Adrenal gland (tissue), 12 donors: ENCODE data around the gene TLR8. TPM values are rescaled to one million over a fixed set of nuclear protein-coding genes. Genes with fewer than 3 reads are reported as not detected.

Experiments used
- DNase-seq, 7 donors: peaks; one replicate each; pipeline ENCODE4 v3.0.0-alpha.2; 2019 to 2020
- H3K27ac ChIP-seq, 5 donors: fragments of 200-600 bp; sonication (generic) in 4 of 5; 1 replicate in 3 of 5; 2 replicates in 2 of 5; pipeline versions ENCODE4 v1.5.1 to v1.8.0; 2016 to 2020; ENCODE audit warnings: mild to moderate bottlenecking in 1 of 5
- H3K27me3 ChIP-seq: fragments of 200-600 bp; 2 replicates; pipeline ENCODE4 v1.8.0; 2021
- H3K36me3 ChIP-seq, 2 donors: fragments of 200-600 bp; replicated peaks in 1 of 2; 1 replicate in 1 of 2; 2 replicates in 1 of 2; pipeline versions ENCODE4 v1.5.1 to v1.8.0; 2018 to 2022
- H3K4me1 ChIP-seq, 2 donors: fragments of 200-600 bp; replicated peaks in 1 of 2; 1 replicate in 1 of 2; 2 replicates in 1 of 2; pipeline versions ENCODE4 v1.5.1 to v1.8.0; 2018 to 2021
- H3K4me3 ChIP-seq, 4 donors: fragments of 200-600 bp; sonication (generic) in 3 of 4; one replicate each; pipeline ENCODE4 v1.5.1; 2016 to 2018
- H3K9me3 ChIP-seq, 3 donors: fragments of 200-600 bp; sonication (generic) in 1 of 3; replicated peaks in 1 of 3; 1 replicate in 2 of 3; 2 replicates in 1 of 3; pipeline versions ENCODE4 v1.5.1 to v1.8.0; 2016 to 2021
- POLR2A ChIP-seq, 2 donors: fragments of 450-650 bp; IDR thresholded peaks; one replicate each; pipeline ENCODE4 v1.6.1; 2017; ENCODE audit warnings: antibody characterized with exemption in 2 of 2, mild to moderate bottlenecking in 2 of 2, moderate library complexity in 1 of 2
- WGBS, 4 donors: extraction: QIAGEN DNeasy Blood & Tissue Kit in 2 of 4; methylation state at CpG; one replicate each; pipeline versions ENCODE4 v1.1.5 to v1.1.7; 2013 to 2017; 5-methylcytosine and 5-hydroxymethylcytosine counted together
- intact Hi-C, 2 donors: fragments of 100-400 bp; cut with DNase I; formaldehyde crosslinking; loops; one replicate each; pipeline versions ENCODE4 v1.14.1 to v1.15.0; 2022 to 2023
- polyA plus RNA-seq, 3 donors: library from polyadenylated mRNA; stranded (reverse); fragments of 200-250 nt in 2 of 3; fragments of 350-450 nt in 1 of 3; fragmentation: Illumina TruSeq in 1 of 3; extraction: RNeasy Lipid Tissue Mini Kit (QIAGEN cat#74804) in 1 of 3; gene quantifications; one replicate each; pipeline ENCODE4 v1.2.3, GENCODE V29; 2013 to 2014
- total RNA-seq, 9 donors: library from RNA; depleted of rRNA in 4 of 9; stranded (reverse); fragments of >200 nt in 4 of 9; fragments of 120-200 nt in 1 of 9; fragmentation: NEBNext Ultra II Directional in 1 of 9; extraction: Animal tissue kit (Norgen Biotek cat#: 25700) in 1 of 9; gene quantifications; one replicate each; pipeline versions ENCODE4 v1.1.0 to v1.2.4, GENCODE V29; 2013 to 2023
- TF ChIP-seq, protein P1 (sequence below), 6 experiments: fragments of 450-650 bp in 4 of 6; fragments of 200-600 bp in 2 of 6; sonication (generic) in 1 of 6; IDR thresholded peaks; 1 replicate in 5 of 6; 2 replicates in 1 of 6; pipeline versions ENCODE4 v1.5.1 to v1.8.0; 2016 to 2021; ENCODE audit warnings: antibody characterized with exemption in 6 of 6, mild to moderate bottlenecking in 2 of 6, moderate library complexity in 1 of 6
- donor health status: healthy with polysubstance abuse.
- donor health status: Bipolar disorder and iron deficiency.
- donor health status: DM: yes; HTN: yes; CAD: no.
- donor health status: DM: no; HTN: no; CAD: no.
- donor health status: DM: no; HTN: no; CAD: no.
- donor health status: DM: yes; HTN: yes; CAD: no.

Gene TLR8
- total and polyA plus RNA-seq, 12 donors = 0.10 to 5.6 (median 1.9) TPM; not detected in 1

DNA sequence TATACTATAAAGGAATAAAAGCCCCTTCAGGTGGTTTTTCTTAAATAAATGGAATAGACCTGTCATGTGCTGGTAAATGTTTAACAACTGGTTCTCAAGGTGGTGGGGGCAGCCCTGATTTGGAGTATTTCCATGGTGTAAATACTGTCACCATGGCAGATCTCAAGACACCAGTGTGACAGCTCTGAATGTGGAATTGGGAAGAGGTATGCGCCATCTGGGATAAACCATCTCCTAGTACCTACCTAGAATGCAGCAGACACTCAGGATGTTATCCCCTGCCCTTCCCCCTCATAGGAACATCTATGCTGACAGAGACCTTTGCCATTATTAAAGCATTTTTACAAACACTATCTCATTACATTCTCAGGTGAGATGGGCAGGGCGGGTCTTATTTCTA lies 42.1 kb downstream of the TLR8 start:
- no peaks in the 10 kb centered on the region for H3K9me3 ChIP-seq
- WGBS, 4 donors = 86 to 100% (median 93%) methylated on average over 1 to 2 of the region's 2 CpGs
- H3K27ac ChIP-seq = no peak overlapping the region
- intact Hi-C loops = no loop called here
- H3K27me3 ChIP-seq = no peaks in the 10 kb centered on the region
- peaks cover 0 to 20% of the 10 kb centered on the region in 2 donors for H3K4me1 ChIP-seq
- no peaks in the 10 kb centered on the region for H3K36me3 ChIP-seq
- DNase-seq = no peak
- TF ChIP-seq, protein P1, sequence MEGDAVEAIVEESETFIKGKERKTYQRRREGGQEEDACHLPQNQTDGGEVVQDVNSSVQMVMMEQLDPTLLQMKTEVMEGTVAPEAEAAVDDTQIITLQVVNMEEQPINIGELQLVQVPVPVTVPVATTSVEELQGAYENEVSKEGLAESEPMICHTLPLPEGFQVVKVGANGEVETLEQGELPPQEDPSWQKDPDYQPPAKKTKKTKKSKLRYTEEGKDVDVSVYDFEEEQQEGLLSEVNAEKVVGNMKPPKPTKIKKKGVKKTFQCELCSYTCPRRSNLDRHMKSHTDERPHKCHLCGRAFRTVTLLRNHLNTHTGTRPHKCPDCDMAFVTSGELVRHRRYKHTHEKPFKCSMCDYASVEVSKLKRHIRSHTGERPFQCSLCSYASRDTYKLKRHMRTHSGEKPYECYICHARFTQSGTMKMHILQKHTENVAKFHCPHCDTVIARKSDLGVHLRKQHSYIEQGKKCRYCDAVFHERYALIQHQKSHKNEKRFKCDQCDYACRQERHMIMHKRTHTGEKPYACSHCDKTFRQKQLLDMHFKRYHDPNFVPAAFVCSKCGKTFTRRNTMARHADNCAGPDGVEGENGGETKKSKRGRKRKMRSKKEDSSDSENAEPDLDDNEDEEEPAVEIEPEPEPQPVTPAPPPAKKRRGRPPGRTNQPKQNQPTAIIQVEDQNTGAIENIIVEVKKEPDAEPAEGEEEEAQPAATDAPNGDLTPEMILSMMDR (IDR thresholded peaks at IDR 0.05) = no peak
- TF ChIP-seq POLR2A (IDR thresholded peaks at IDR 0.05) = no peak
- no peak overlapping the region for H3K4me3 ChIP-seq

DNA sequence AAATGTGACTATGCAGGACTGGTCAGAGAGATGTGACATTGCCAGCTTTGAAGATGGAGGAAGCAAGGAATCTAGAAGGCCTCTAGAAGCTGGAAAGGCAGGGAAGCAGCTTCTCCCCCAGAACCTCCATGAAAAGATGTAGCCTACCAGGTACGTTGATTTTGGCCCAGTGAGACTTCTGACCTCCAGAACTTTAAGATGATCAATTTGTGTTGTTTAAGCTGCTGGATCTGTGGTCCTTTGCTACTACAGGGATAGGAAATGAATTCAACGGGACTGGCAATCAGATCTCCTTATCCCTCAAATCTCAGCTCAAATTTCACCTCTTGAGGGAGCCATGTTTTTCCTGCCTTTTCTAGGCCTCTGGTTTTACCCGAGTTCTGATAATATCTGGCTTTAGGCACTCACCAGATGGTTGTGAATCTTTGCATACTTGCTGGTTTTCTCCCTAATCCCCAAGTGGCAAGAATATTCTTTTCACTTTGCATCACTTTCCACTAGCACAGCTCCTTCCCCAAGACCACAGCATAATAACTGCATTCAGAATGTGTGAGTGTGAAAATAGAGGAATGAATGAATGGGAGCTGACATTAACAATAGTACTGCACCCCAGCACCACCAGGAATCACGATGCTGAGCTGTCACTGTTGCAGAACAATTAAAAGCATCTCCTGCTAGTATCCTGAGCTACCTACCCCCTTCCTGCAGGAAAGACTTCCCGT lies 42.9 kb downstream of the TLR8 start:
- TF ChIP-seq POLR2A (IDR thresholded peaks at IDR 0.05) = no peak
- TF ChIP-seq, protein P1 (IDR thresholded peaks at IDR 0.05) = no peak
- H3K4me3 ChIP-seq = no peak overlapping the region
- intact Hi-C loops = no loop called here

DNA sequence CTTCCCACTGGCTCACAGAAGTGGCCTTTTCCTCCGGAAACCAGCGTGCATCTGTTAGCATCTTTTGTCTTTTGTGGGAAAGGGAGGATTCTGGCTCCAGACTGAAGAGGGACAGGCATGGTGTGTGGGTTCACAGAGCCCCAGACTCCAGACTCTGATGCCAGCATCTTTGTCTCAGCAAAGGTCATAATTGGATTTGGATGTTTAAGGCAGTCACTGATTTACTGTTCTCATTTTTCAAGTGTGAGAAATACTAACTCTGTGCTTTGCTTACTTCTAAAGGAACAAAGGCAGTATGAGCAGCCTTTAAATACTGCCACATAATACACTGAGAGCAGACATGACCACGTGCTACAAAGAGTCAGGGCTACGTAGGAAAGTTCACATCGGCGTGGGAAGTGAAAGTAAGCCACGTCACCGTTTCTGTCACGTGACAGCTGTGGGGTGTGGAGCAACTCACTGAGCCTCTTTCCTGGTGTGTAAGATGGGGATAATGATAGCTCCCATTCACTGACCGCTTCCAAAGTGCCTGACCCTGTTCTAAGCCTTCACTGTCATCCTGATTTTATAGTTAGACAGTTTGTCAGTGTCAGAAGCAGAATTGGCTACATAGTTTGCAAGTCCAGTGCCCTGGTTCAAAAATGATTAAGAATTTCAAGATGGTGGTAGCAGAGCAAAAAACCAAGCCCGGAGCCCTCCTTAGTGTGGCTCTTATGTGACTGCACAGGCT lies 43.7 kb downstream of the TLR8 start:
- intact Hi-C loops = no loop called here
- Histone ChIP-seq H3K4me3 (no peak overlapping the region), H3K4me1 (peaks cover 0 to 20% of the 10 kb centered on the region in 2 donors), H3K27ac (peak overlapping the region; percentile 7 to 81 (median 56)), H3K36me3 (no peaks in the 10 kb centered on the region), H3K27me3 (no peaks in the 10 kb centered on the region), H3K9me3 (no peaks in the 10 kb centered on the region)
- peak in 1 of 2 donors; percentile 33 for TF ChIP-seq POLR2A (IDR thresholded peaks at IDR 0.05)
- TF ChIP-seq, protein P1 (IDR thresholded peaks at IDR 0.05) = no peak
- peak; percentile 79 to 95 (median 87) for DNase-seq
- 24 to 43% (median 37%) methylated on average over 10 to 11 of the region's 11 CpGs for WGBS, 4 donors

More for the DNA sequence above, 42.9 kb downstream of the TLR8 start:
- Histone ChIP-seq H3K9me3 (no peaks in the 10 kb centered on the region), H3K36me3 (no peaks in the 10 kb centered on the region), H3K27ac (peak overlapping the region in 4 of 5 donors; percentile 22 to 81 (median 64)), H3K4me1 (peaks cover 0 to 20% of the 10 kb centered on the region in 2 donors), H3K27me3 (no peaks in the 10 kb centered on the region)
- DNase-seq = no peak
- WGBS, 4 donors = 48 to 71% (median 58%) methylated on average over 3 to 5 of the region's 5 CpGs

DNA sequence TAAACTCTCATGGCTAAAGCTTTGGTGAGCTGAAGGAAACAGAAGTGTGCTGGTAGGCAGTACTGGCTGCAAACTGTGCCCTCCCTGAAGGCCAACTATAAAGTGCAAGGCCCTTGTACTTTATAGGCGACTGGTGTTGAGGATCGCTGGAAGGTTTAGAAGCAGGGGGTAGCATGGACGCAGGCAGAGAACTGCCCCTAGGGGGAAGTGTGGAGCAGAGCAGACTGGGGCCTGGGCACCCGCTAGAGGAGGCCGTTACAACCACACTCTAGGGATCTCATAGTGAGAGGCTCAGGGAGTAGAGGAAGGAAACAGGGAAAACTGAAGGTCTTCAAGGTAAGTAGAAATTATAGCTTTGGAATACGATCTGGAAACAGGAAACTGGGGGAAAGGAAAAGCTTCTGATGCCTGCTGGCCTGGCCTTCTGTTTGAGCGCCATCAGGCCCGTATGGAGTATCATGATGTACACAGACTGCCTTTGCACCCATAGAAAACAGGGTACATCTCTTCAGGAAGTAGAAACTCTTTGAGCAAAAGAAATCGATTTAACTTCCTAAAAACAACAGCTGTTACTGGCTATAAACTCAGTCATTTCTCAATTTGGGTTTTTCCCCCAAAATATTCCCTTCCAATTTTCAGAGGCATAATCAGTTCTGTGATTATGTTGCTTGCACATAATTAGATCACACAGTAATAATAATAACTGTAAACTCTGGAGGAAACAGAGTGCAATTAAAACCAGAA lies 44.6 kb downstream of the TLR8 start:
- H3K4me1 ChIP-seq = peaks cover 0 to 27% of the 10 kb centered on the region in 2 donors
- intact Hi-C loops = no loop called here
- H3K36me3 ChIP-seq = no peaks in the 10 kb centered on the region
- no peak overlapping the region for H3K4me3 ChIP-seq
- no peak for TF ChIP-seq POLR2A (IDR thresholded peaks at IDR 0.05)
- TF ChIP-seq, protein P1 (IDR thresholded peaks at IDR 0.05) = peak in 4 of 6 experiments; percentile 15 to 40 (median 28)
- DNase-seq = peak in 1 of 7 donors; percentile 18
- WGBS, 4 donors = 53 to 62% (median 58%) methylated on average over 9 of the region's 9 CpGs
- H3K27ac ChIP-seq = peak overlapping the region in 4 of 5 donors; percentile 7 to 81 (median 55)
- H3K27me3 ChIP-seq = no peaks in the 10 kb centered on the region
- H3K9me3 ChIP-seq = no peaks in the 10 kb centered on the region
